WTC11 (cell line): Measurements from ENCODE around the gene TMEM181.

Source experiments
- CREB1 ChIP-seq: sonication (generic); formaldehyde crosslinking; IDR thresholded peaks from 2 replicates; pipeline ENCODE4 v1.8.0; 2023; ENCODE audit warnings: mild to moderate bottlenecking, missing genetic modification reagents
- ELF4 ChIP-seq: sonication (generic); formaldehyde crosslinking; IDR thresholded peaks from 2 replicates; pipeline ENCODE4 v1.8.1; 2022; ENCODE audit warnings: low read depth, mild to moderate bottlenecking, moderate library complexity, missing genetic modification reagents
- ETV6 ChIP-seq: sonication (generic); formaldehyde crosslinking; IDR thresholded peaks from 2 replicates; pipeline ENCODE4 v1.8.1; 2022; ENCODE audit warnings: mild to moderate bottlenecking, missing genetic modification reagents
- FOXK1 ChIP-seq: sonication (generic); formaldehyde crosslinking; IDR thresholded peaks from 2 replicates; pipeline ENCODE4 v1.8.0; 2022; ENCODE audit warnings: mild to moderate bottlenecking, moderate library complexity, missing genetic modification reagents
- OVOL2 ChIP-seq: fragments of 250-450 bp; sonication (Bioruptor Pico); IDR thresholded peaks from 2 replicates; pipeline ENCODE4 v1.9.0; 2021; ENCODE audit warnings: mild to moderate bottlenecking, borderline replicate concordance
- RORB ChIP-seq: fragments of 250-450 bp; sonication (Bioruptor Pico); IDR thresholded peaks from 2 replicates; pipeline ENCODE4 v1.9.0; 2021; ENCODE audit warnings: mild to moderate bottlenecking
- TF ChIP-seq, protein P1 (sequence below): sonication (generic); formaldehyde crosslinking; IDR thresholded peaks from 2 replicates; pipeline ENCODE4 v1.8.0; 2022; ENCODE audit warnings: mild to moderate bottlenecking, missing genetic modification reagents
- TF ChIP-seq, protein P2 (sequence below): sonication (generic); formaldehyde crosslinking; IDR thresholded peaks from 2 replicates; pipeline ENCODE4 v1.8.0; 2022; ENCODE audit warnings: mild to moderate bottlenecking, missing genetic modification reagents
- TF ChIP-seq, protein P3 (sequence below): fragments of 200-600 bp; IDR thresholded peaks from 2 replicates; pipeline ENCODE4 v1.8.0; 2022; ENCODE audit warnings: antibody characterized with exemption
- TF ChIP-seq, protein P4 (sequence below): sonication (generic); formaldehyde crosslinking; IDR thresholded peaks from 2 replicates; pipeline ENCODE4 v1.8.0; 2022; ENCODE audit warnings: missing genetic modification reagents

DNA sequence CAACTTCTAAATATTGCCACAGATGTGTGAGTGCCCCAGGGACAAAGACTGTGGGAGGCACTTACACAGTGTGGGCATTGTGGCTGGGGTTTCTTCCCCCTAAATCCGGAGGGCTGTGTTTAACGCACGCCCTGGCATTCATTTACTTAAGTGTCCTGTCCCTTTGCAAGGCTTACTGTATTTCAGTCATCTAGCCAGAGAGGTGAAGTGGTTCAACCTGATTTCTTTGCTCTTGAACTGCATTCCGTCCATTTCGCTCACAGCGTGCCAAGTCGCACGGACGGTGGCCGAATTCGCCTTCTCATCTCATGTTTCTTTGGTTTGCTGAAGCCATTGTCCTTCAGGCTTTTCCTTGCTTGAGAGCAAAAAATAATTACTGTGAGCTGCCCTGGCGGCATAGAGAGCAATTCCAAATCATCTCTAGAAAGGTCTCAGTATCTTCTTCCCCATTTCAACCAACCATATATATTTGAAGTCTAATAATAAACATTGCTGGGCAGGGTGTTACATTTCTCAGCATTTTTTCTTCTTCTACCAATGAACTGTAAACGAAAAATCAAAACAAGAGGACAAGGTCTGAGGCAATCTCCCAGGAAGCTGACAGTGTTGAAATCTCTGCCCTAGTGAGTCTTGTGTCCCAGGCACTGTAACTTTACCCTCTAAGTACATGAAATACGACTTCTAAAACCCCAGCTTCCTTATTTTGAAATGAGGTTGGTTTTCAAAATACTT, 106.9 kb downstream of the TMEM181 start:
- TF ChIP-seq, protein P1, sequence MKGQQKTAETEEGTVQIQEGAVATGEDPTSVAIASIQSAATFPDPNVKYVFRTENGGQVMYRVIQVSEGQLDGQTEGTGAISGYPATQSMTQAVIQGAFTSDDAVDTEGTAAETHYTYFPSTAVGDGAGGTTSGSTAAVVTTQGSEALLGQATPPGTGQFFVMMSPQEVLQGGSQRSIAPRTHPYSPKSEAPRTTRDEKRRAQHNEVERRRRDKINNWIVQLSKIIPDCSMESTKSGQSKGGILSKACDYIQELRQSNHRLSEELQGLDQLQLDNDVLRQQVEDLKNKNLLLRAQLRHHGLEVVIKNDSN, result no peak
- TF ChIP-seq, protein P2, sequence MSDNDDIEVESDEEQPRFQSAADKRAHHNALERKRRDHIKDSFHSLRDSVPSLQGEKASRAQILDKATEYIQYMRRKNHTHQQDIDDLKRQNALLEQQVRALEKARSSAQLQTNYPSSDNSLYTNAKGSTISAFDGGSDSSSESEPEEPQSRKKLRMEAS (CRISPR knock-in tag), result no peak
- TF ChIP-seq, protein P3, sequence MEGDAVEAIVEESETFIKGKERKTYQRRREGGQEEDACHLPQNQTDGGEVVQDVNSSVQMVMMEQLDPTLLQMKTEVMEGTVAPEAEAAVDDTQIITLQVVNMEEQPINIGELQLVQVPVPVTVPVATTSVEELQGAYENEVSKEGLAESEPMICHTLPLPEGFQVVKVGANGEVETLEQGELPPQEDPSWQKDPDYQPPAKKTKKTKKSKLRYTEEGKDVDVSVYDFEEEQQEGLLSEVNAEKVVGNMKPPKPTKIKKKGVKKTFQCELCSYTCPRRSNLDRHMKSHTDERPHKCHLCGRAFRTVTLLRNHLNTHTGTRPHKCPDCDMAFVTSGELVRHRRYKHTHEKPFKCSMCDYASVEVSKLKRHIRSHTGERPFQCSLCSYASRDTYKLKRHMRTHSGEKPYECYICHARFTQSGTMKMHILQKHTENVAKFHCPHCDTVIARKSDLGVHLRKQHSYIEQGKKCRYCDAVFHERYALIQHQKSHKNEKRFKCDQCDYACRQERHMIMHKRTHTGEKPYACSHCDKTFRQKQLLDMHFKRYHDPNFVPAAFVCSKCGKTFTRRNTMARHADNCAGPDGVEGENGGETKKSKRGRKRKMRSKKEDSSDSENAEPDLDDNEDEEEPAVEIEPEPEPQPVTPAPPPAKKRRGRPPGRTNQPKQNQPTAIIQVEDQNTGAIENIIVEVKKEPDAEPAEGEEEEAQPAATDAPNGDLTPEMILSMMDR, result no peak
- TF ChIP-seq CREB1 (no peak), RORB (CRISPR knock-in tag) (no peak), ELF4 (CRISPR knock-in tag) (no peak), ETV6 (CRISPR knock-in tag) (no peak), FOXK1 (CRISPR knock-in tag) (no peak), OVOL2 (CRISPR knock-in tag) (no peak)
- TF ChIP-seq, protein P4, sequence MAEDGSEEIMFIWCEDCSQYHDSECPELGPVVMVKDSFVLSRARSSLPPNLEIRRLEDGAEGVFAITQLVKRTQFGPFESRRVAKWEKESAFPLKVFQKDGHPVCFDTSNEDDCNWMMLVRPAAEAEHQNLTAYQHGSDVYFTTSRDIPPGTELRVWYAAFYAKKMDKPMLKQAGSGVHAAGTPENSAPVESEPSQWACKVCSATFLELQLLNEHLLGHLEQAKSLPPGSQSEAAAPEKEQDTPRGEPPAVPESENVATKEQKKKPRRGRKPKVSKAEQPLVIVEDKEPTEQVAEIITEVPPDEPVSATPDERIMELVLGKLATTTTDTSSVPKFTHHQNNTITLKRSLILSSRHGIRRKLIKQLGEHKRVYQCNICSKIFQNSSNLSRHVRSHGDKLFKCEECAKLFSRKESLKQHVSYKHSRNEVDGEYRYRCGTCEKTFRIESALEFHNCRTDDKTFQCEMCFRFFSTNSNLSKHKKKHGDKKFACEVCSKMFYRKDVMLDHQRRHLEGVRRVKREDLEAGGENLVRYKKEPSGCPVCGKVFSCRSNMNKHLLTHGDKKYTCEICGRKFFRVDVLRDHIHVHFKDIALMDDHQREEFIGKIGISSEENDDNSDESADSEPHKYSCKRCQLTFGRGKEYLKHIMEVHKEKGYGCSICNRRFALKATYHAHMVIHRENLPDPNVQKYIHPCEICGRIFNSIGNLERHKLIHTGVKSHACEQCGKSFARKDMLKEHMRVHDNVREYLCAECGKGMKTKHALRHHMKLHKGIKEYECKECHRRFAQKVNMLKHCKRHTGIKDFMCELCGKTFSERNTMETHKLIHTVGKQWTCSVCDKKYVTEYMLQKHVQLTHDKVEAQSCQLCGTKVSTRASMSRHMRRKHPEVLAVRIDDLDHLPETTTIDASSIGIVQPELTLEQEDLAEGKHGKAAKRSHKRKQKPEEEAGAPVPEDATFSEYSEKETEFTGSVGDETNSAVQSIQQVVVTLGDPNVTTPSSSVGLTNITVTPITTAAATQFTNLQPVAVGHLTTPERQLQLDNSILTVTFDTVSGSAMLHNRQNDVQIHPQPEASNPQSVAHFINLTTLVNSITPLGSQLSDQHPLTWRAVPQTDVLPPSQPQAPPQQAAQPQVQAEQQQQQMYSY (CRISPR knock-in tag), result no peak
